ENCODE measurements around the gene PI4KB. TPM values are rescaled to one million over a fixed set of nuclear protein-coding genes. Genes with fewer than 3 reads are reported as not detected.

The PI4KB gene
- total and polyA plus RNA-seq, 9 of the 15 experiments (the other 6 are each of a cell fraction or from before 2014, with no cell fraction given): 3.1 to 65.4 (median 45.1) TPM

DNA sequence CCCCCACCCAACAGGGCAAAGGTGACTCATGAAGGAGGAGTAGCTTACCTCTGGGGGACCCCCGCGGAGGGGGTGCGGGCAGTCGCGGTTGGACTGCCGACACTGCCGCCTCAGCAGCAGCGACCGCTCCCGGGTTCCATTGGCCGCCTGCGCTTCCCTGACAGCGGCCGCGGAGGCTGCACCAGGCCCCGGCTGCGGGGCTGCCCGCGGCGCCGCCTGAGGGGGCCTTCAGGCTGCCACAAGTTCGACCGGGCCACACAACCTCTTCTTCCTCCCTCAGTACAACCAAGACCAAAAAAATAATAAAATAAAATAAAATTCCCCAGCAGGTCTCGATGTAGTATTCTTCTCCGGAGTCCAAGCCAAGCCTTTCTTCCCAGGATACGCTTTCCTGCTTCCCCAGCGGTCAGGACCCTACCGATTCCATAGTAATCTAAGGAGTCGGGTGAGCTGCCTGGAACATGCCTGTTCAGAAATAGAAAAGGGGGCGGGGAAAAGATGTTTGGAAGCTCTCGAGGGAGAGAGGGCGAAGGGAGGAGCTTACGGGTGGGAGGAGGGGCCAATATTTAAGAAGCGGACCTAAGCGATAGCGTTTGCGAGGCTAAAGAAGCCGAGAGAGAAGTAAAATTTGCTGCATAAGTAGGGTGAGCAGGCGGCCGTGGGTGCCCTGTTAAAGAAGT, at the start of gene PI4KB (continued):
- TF ChIP-seq, protein P1, sequence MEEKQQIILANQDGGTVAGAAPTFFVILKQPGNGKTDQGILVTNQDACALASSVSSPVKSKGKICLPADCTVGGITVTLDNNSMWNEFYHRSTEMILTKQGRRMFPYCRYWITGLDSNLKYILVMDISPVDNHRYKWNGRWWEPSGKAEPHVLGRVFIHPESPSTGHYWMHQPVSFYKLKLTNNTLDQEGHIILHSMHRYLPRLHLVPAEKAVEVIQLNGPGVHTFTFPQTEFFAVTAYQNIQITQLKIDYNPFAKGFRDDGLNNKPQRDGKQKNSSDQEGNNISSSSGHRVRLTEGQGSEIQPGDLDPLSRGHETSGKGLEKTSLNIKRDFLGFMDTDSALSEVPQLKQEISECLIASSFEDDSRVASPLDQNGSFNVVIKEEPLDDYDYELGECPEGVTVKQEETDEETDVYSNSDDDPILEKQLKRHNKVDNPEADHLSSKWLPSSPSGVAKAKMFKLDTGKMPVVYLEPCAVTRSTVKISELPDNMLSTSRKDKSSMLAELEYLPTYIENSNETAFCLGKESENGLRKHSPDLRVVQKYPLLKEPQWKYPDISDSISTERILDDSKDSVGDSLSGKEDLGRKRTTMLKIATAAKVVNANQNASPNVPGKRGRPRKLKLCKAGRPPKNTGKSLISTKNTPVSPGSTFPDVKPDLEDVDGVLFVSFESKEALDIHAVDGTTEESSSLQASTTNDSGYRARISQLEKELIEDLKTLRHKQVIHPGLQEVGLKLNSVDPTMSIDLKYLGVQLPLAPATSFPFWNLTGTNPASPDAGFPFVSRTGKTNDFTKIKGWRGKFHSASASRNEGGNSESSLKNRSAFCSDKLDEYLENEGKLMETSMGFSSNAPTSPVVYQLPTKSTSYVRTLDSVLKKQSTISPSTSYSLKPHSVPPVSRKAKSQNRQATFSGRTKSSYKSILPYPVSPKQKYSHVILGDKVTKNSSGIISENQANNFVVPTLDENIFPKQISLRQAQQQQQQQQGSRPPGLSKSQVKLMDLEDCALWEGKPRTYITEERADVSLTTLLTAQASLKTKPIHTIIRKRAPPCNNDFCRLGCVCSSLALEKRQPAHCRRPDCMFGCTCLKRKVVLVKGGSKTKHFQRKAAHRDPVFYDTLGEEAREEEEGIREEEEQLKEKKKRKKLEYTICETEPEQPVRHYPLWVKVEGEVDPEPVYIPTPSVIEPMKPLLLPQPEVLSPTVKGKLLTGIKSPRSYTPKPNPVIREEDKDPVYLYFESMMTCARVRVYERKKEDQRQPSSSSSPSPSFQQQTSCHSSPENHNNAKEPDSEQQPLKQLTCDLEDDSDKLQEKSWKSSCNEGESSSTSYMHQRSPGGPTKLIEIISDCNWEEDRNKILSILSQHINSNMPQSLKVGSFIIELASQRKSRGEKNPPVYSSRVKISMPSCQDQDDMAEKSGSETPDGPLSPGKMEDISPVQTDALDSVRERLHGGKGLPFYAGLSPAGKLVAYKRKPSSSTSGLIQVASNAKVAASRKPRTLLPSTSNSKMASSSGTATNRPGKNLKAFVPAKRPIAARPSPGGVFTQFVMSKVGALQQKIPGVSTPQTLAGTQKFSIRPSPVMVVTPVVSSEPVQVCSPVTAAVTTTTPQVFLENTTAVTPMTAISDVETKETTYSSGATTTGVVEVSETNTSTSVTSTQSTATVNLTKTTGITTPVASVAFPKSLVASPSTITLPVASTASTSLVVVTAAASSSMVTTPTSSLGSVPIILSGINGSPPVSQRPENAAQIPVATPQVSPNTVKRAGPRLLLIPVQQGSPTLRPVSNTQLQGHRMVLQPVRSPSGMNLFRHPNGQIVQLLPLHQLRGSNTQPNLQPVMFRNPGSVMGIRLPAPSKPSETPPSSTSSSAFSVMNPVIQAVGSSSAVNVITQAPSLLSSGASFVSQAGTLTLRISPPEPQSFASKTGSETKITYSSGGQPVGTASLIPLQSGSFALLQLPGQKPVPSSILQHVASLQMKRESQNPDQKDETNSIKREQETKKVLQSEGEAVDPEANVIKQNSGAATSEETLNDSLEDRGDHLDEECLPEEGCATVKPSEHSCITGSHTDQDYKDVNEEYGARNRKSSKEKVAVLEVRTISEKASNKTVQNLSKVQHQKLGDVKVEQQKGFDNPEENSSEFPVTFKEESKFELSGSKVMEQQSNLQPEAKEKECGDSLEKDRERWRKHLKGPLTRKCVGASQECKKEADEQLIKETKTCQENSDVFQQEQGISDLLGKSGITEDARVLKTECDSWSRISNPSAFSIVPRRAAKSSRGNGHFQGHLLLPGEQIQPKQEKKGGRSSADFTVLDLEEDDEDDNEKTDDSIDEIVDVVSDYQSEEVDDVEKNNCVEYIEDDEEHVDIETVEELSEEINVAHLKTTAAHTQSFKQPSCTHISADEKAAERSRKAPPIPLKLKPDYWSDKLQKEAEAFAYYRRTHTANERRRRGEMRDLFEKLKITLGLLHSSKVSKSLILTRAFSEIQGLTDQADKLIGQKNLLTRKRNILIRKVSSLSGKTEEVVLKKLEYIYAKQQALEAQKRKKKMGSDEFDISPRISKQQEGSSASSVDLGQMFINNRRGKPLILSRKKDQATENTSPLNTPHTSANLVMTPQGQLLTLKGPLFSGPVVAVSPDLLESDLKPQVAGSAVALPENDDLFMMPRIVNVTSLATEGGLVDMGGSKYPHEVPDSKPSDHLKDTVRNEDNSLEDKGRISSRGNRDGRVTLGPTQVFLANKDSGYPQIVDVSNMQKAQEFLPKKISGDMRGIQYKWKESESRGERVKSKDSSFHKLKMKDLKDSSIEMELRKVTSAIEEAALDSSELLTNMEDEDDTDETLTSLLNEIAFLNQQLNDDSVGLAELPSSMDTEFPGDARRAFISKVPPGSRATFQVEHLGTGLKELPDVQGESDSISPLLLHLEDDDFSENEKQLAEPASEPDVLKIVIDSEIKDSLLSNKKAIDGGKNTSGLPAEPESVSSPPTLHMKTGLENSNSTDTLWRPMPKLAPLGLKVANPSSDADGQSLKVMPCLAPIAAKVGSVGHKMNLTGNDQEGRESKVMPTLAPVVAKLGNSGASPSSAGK (IDR thresholded peaks at IDR 0.05): no peak
- TF ChIP-seq ZNF696 (CRISPR knock-in tag; conservative IDR thresholded peaks at IDR 0.05) (no peak), C11orf30 (IDR thresholded peaks at IDR 0.05; ENCODE audit: low read depth) (peak; percentile 27; the same call in 1 of the 2 replicates), NFYB (IDR thresholded peaks at IDR 0.05; ENCODE audit: extremely low read depth, insufficient read length) (no peak), TCF3 (CRISPR knock-in tag; IDR thresholded peaks at IDR 0.05) (no peak), ZNF184 (CRISPR knock-in tag; IDR thresholded peaks at IDR 0.05) (no peak), STAG1 (CRISPR knock-in tag; IDR thresholded peaks at IDR 0.05; ENCODE audit: borderline replicate concordance) (no peak)
